SKM-1 treated with dmso at 0.1 percent for 144 hours (cell line): ENCODE data around the gene FALEC.
A peak's percentile ranks its signal among the peaks of the same experiment; 100 is the strongest.

ENCODE experiments used
- DNase-seq: peaks from one replicate; lab custom pipeline; 2025; ENCODE audit not compliant: unreplicated experiment; lab: John Stamatoyannopoulos, UW

Gene FALEC

GRCh38 chr1:150511985-150512660 lies 3.4 kb upstream of the FALEC start:
- no peak for DNase-seq

GRCh38 chr1:150512846-150513245 lies 2.7 kb upstream of the FALEC start:
- no peak for DNase-seq

- DNase-seq: no peak
These were observed 2.2 kb upstream of the FALEC start for GRCh38 chr1:150513351-150513791.

GRCh38 chr1:150514260-150514659 lies 1.3 kb upstream of the FALEC start:
- no peak for DNase-seq

GRCh38 chr1:150514913-150515327 lies 632 bp upstream of the FALEC start:
- no peak for DNase-seq

- DNase-seq: peak; percentile 28
These were observed 569 bp downstream of the FALEC start for GRCh38 chr1:150516050-150516591.

- peak; percentile 31 for DNase-seq
These were observed 1.1 kb downstream of the FALEC start for GRCh38 chr1:150516616-150517015.

GRCh38 chr1:150521196-150521968 lies 5.8 kb downstream of the FALEC start:
- DNase-seq: no peak

GRCh38 chr1:150525348-150525747 lies 9.8 kb downstream of the FALEC start:
- no peak for DNase-seq

- no peak for DNase-seq
These were observed 12.6 kb downstream of the FALEC start for GRCh38 chr1:150528196-150528595.

- DNase-seq: no peak
These were observed 13.5 kb downstream of the FALEC start for GRCh38 chr1:150529017-150529416.

- DNase-seq: no peak
These were observed 15.1 kb downstream of the FALEC start for GRCh38 chr1:150530491-150531159.

GRCh38 chr1:150532860-150533259 lies 17.3 kb downstream of the FALEC start:
- no peak for DNase-seq

- no peak for DNase-seq
These were observed 18.4 kb downstream of the FALEC start for GRCh38 chr1:150534002-150534401.

- no peak for DNase-seq
These were observed 20.1 kb downstream of the FALEC start for GRCh38 chr1:150535511-150536287.

- no peak for DNase-seq
These were observed 21.5 kb downstream of the FALEC start for GRCh38 chr1:150536836-150537731.

- no peak for DNase-seq
These were observed 22.5 kb downstream of the FALEC start for GRCh38 chr1:150537732-150538684.

- no peak for DNase-seq
These were observed 28.1 kb downstream of the FALEC start for GRCh38 chr1:150543500-150544143.
